NCI-H748 (cell line): ENCODE measurements around the gene DNAH10.

Experiments used
- DNase-seq: peaks from one replicate; lab custom pipeline; 2025; ENCODE audit not compliant: unreplicated experiment; lab: John Stamatoyannopoulos, UW

DNAH10 gene

DNA sequence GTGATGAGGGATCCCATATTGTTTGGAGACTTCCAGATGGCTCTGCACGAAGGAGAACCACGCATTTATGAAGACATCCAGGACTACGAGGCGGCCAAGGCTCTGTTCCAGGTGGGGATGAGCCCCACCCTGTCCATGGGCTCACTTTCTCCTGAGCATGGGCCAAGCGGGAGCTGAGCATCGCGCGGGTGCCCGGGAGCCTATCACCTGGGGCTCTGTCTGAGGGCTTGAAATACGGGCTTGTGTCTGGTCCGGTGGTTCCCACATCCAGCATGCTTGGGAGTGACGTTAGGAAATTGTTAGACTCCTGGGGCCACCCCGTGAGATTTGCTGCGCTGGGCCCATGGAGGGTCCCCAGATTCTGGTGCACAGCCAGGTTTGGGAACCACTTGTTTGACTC lies 117.6 kb downstream of the DNAH10 start:
- DNase-seq = no peak

- DNase-seq = no peak
These were observed 120.1 kb downstream of the DNAH10 start for GRCh38 chr12:123882161-123882705.

- no peak for DNase-seq
These were observed 124.2 kb downstream of the DNAH10 start for GRCh38 chr12:123886258-123886657.

- DNase-seq = peak; percentile 38
These were observed 125.0 kb downstream of the DNAH10 start for GRCh38 chr12:123886931-123887582.

GRCh38 chr12:123888989-123889388 lies 126.9 kb downstream of the DNAH10 start:
- no peak for DNase-seq

DNA sequence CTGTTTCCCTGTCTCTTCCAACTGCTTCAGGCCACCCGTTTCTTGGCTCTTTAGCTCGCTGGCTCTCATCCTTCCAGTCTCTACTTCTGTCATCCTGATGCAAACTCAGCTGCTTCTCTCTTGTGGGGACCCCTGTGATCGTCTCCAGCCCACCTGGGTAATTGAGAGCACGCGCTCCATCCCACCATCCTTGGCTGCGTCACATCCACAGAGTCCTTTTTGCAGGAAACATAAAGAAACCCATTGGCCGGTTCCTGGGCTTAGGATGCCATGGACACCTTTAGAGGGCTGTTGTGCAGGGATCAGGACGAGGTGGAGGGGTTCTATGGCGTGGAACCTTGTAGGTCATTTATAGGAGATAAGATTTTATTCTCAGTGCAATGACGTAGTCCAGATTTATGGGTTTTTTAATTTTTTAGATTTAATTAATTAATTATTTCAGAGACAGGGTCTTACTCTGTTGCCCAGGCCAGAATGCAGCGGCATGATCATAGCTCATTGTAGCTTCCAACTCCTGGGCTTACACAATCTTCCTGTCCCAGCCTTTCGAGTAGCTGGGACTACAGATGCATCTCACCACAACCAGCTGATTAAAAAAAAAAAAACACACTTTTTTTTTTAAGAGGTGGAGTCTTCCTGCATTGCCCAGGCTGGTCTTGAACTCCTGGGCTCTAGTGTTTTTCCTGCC lies 127.9 kb downstream of the DNAH10 start:
- DNase-seq = no peak

- no peak for DNase-seq
These were observed 128.4 kb downstream of the DNAH10 start for GRCh38 chr12:123890536-123890902.

DNA sequence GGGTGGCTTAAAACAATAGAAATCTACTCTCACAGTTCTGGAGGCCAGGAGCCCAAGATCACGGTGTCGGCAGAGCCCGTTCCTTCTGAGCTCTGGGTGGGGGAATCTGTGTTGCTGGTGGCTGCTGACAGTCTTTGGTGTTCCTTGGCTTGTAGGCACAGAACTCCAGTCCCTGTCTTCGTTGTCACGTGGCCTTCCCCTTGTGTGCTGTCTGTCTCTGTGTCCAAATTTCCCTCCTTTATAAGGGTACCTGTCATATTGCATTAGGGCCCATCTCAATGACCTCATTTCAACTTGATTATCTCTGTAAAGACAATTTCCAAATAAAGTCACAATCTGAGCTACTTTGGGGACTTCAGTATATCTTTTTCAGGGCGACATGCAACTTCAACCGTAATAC lies 128.9 kb downstream of the DNAH10 start:
- no peak for DNase-seq

DNA sequence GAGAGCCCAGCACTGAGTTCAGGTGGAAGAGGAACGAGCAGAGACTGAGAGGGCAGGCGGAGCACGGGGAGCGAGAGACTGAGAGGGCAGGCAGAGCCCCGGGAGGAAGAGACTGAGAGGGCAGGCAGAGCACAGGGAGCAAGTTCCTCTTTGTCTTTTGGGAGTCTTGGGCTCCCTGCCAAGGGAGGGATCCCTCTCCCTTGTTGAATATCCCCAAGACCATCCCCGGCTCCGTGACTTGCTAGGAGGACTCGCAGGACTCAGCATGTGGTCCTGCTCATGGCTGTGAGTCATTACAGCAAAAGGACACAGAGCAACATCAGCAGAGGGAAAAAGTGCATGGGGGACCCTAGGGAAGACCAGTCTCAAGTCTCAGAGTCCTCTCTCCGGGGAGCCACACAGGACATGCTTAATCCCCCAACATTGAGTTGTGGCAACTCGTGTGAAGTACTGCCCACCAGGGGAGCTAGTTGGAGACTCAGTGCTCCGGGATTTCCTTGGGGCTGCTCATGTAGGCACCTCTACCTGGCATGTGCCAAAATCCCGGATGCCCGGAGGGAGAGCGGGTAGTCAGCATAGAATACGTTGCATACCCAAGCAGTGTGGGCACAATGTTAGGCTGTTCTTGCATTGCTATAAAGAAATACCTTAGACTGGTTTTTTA lies 129.5 kb downstream of the DNAH10 start:
- no peak for DNase-seq

- no peak for DNase-seq
These were observed 130.1 kb downstream of the DNAH10 start for GRCh38 chr12:123892180-123892559.

- DNase-seq = no peak
These were observed 130.8 kb downstream of the DNAH10 start for GRCh38 chr12:123892853-123893252.

DNA sequence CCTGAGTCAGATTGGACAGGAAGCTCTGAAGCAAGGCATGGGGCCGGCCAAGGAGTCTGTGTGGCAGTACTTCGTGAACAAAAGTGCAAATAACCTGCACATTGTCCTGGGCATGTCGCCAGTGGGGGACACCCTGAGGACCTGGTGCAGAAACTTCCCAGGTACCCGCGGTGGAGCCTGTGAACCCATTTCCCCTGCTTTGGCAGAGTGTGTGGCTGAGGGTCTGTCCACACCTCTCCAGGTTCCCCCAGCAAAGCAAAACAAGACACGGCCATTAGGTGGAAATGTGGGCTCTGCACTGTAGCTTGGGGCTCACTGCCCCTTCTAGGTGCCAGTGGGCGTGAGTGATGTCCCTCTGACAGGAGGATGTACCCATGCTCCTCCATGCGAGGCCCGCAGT lies 131.2 kb downstream of the DNAH10 start:
- DNase-seq = no peak

GRCh38 chr12:123894823-123895345 lies 132.8 kb downstream of the DNAH10 start:
- no peak for DNase-seq

DNA sequence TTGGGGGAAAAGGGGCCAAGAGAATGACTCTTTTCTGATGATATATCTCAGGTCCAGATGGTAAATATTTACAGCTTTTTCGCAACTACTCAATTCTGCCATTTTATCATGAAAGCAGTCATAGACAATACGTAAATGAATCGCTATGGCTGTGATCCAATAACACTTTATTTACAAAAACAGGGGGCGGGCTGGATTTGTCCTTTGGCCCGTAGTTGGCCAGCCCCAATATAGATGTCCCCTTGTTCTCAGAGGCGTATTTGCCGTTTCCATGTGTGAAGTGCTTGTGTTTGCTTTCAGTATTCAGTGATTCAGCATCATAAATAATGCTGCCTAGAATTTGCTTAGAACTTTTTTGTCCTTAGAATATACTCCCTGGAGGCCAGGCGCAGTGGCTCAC lies 133.3 kb downstream of the DNAH10 start:
- peak; percentile 11 for DNase-seq

- no peak for DNase-seq
These were observed 134.7 kb downstream of the DNAH10 start for GRCh38 chr12:123896767-123897166.

GRCh38 chr12:123897221-123897620 lies 135.1 kb downstream of the DNAH10 start:
- no peak for DNase-seq

DNA sequence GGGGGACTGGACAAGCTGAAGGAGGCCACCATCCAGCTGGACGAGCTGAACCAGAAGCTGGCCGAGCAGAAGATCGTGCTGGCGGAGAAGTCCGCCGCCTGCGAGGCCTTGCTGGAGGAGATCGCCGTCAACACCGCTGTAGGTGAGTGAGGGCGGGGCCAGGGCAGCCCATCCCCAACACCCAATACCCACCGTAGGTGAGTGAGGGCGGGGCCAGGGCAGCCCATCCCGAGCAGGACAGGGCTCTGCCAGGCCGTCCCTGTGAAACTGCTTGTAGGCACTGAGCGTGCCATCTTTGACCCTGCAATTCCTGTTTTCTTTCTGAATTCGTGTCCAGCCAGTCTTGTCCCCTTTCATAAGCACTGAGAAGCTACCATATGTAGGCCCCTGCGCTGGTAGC lies 136.6 kb downstream of the DNAH10 start:
- no peak for DNase-seq

GRCh38 chr12:123899368-123899767 lies 137.3 kb downstream of the DNAH10 start:
- DNase-seq = no peak

- DNase-seq = peak; percentile 14
These were observed 138.8 kb downstream of the DNAH10 start for GRCh38 chr12:123900871-123901376.

DNA sequence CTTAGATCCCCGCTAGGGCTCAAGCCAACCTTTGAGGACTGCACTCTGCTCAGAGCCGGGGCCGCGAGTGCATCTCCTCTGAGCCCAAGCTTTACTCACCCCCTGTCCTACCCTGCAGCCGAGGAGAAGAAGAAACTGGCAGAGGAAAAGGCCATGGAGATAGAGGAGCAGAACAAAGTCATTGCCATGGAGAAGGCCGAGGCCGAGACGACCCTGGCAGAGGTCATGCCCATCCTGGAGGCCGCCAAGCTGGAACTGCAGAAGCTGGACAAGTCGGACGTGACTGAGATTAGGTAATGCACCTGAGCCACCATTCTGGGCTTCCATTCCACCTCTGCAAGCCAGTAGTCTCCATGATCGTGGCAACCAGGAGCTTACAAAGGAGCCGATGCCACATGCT lies 140.7 kb downstream of the DNAH10 start:
- no peak for DNase-seq

DNA sequence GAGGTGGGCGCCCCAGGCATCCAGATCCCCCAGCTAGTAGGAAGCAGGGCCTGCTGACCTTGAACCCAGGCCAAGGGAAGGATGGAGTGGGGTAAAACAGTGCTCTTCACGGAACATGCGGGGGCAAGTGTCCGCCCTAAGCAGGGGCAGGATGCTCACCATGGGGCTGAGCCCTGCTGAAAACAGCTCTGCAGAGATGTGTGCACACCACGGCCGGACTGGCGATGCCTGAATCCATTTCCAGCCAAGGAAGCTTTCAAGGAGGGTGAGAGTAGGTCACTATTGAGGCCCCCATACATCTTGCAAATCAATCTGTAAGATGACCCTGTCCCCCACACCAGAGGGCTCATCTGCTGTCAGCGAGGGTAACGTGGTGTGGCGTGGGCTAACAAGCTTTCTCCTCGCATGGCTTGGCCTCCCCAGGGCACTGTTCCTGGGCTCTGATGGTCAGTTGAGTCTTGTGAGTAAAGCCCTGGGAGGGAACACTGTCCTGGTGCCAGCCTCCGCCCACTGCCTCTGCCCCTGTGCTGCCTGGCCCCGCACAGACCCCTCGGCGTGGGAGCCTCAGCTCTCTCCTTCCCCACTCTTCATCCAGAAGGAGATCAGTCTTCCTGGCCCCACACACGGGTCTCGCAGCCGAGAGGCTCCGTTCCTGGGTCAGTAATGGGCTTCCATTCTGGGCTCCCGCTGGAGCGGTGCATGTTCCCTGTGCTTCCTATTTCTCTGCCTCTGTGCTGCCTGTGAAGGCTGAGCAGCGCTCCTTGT lies 141.4 kb downstream of the DNAH10 start:
- no peak for DNase-seq
